ENCODE results near the gene CD96. TPM values are rescaled to one million over a fixed set of nuclear protein-coding genes. Genes with fewer than 3 reads are reported as not detected.

The CD96 gene
- total and polyA plus RNA-seq, 2 donors (not counting 1 experiment from before 2014, with no cell fraction given), result 0.10 TPM; not detected in 1

DNA sequence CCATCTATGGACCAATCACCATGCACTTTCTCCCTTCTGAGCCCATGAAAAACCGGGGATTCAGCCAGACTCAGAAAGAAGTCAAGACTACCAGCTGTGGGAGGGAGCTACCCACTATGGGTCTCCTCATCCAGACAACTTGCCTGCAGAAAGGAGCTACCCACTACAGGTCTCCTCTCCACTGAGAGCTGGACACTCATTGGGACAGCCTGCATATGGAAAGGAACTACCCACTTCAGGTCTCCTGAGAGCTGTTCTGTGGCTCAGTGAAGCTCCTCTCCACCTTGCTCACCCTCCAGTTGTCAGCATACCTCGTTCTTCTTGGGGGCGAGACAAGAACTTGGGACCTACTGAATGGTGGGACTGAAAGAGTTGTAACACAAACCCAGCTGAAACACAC lies 75.4 kb downstream of the CD96 start:
- TF ChIP-seq, protein P1, sequence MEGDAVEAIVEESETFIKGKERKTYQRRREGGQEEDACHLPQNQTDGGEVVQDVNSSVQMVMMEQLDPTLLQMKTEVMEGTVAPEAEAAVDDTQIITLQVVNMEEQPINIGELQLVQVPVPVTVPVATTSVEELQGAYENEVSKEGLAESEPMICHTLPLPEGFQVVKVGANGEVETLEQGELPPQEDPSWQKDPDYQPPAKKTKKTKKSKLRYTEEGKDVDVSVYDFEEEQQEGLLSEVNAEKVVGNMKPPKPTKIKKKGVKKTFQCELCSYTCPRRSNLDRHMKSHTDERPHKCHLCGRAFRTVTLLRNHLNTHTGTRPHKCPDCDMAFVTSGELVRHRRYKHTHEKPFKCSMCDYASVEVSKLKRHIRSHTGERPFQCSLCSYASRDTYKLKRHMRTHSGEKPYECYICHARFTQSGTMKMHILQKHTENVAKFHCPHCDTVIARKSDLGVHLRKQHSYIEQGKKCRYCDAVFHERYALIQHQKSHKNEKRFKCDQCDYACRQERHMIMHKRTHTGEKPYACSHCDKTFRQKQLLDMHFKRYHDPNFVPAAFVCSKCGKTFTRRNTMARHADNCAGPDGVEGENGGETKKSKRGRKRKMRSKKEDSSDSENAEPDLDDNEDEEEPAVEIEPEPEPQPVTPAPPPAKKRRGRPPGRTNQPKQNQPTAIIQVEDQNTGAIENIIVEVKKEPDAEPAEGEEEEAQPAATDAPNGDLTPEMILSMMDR (conservative IDR thresholded peaks at IDR 0.05 in 1 of 2, IDR thresholded peaks at IDR 0.05 in 1 of 2; ENCODE audit: low read depth in 1 of 2, low read length in 2 of 2), result no peak
- no peak for TF ChIP-seq EZH2 (IDR thresholded peaks at IDR 0.05; ENCODE audit: low read length, missing control alignments)
- DNase-seq (ENCODE audit: low read depth in 2 of 2), result no peak
- Histone ChIP-seq H3K27me3 (ENCODE audit: control insufficient read depth, insufficient read depth, low read length) (no peaks in the 10 kb centered on the region), H2AFZ (ENCODE audit: low read length) (no peak overlapping the region), H3K79me2 (ENCODE audit: control insufficient read depth, insufficient read depth, low read length) (no peaks in the 10 kb centered on the region), H3K4me2 (ENCODE audit: extremely low read depth, insufficient read depth, low read length) (no peak overlapping the region), H3K36me3 (ENCODE audit: control insufficient read depth, insufficient read depth, low read length) (no peaks in the 10 kb centered on the region), H3K4me3 (replicated peaks in 1 of 4; ENCODE audit: control extremely low read depth in 1 of 4, insufficient read depth in 1 of 4, low read depth in 3 of 4, low read length in 4 of 4) (no peak overlapping the region), H3K27ac (ENCODE audit: insufficient read depth, low read length) (no peak overlapping the region), H3K4me1 (ENCODE audit: control insufficient read depth, extremely low read depth, insufficient read depth, low read length) (no peaks in the 10 kb centered on the region), H3K9me3 (ENCODE audit: control insufficient read depth, insufficient read depth, low read depth, low read length) (no peaks in the 10 kb centered on the region), H3K9ac (ENCODE audit: insufficient read depth, low read length) (no peak overlapping the region), H4K20me1 (ENCODE audit: control insufficient read depth, extremely low read depth, insufficient read depth, low read length) (no peaks in the 10 kb centered on the region)

DNA sequence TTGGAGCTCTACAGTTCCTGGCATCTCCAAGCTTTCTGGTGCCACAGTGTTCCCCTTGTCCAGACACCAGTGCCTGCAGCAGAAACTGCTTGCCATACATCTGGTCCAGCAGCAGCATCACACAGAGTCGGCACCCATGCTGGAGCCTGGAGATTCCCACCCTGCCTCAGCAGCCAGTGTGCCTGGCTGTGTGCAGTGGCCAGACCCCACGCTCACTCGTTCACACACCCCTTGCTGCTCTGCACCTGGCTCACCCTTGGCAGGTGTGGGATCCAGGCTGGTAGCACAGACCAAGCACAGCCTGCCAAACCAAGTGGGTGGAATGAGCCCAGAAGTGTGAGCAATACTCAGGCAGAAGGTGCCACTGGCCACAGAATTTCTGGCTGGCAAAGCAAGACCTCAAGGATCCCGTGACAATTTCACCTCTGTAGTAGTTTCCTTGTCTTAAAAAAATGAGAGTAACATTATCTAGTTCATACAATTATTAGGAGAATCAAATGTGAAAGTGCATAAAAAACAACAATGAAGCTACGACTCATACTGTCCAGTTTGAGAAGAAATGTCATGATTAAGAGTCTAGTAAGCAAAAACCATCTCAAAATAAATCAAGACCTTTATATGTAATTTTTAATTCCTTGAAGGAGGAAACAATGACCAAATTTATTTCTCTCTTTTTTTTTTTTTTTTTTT lies 76.1 kb downstream of the CD96 start:
- H3K79me2 ChIP-seq (ENCODE audit: control insufficient read depth, insufficient read depth, low read length), result no peaks in the 10 kb centered on the region
- H3K4me3 ChIP-seq (replicated peaks in 1 of 4; ENCODE audit: control extremely low read depth in 1 of 4, insufficient read depth in 1 of 4, low read depth in 3 of 4, low read length in 4 of 4), result no peak overlapping the region
- H3K36me3 ChIP-seq (ENCODE audit: control insufficient read depth, insufficient read depth, low read length), result no peaks in the 10 kb centered on the region
- H3K27ac ChIP-seq (ENCODE audit: insufficient read depth, low read length), result no peak overlapping the region
- no peaks in the 10 kb centered on the region for H3K4me1 ChIP-seq (ENCODE audit: control insufficient read depth, extremely low read depth, insufficient read depth, low read length)
- no peaks in the 10 kb centered on the region for H3K27me3 ChIP-seq (ENCODE audit: control insufficient read depth, insufficient read depth, low read length)
- no peaks in the 10 kb centered on the region for H3K9me3 ChIP-seq (ENCODE audit: control insufficient read depth, insufficient read depth, low read depth, low read length)
- TF ChIP-seq, protein P1 (conservative IDR thresholded peaks at IDR 0.05 in 1 of 2, IDR thresholded peaks at IDR 0.05 in 1 of 2; ENCODE audit: low read depth in 1 of 2, low read length in 2 of 2), result no peak
- TF ChIP-seq EZH2 (IDR thresholded peaks at IDR 0.05; ENCODE audit: low read length, missing control alignments), result no peak
- DNase-seq (ENCODE audit: low read depth in 2 of 2), result no peak
- no peak overlapping the region for H3K9ac ChIP-seq (ENCODE audit: insufficient read depth, low read length)
- H3K4me2 ChIP-seq (ENCODE audit: extremely low read depth, insufficient read depth, low read length), result no peak overlapping the region
- no peaks in the 10 kb centered on the region for H4K20me1 ChIP-seq (ENCODE audit: control insufficient read depth, extremely low read depth, insufficient read depth, low read length)
- no peak overlapping the region for H2AFZ ChIP-seq (ENCODE audit: low read length)

DNA sequence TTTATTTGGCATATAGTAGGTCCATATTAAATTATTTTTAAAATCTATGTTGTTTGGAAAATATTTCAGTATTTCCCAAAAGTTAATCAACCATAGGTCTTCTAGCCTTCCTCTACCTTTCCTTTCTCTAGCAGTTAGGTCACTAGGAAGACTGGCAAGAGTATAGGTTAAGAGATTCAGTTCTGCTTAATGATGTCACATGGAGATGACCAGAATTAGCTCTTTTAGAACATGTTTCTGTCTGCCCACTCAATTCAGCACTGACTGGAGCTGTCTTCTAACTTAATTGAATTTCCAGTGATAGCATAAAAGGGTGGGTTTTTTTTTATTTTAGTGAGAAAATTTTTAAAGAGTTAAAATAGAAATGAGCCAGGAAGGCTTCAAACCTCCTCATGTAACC lies 76.9 kb downstream of the CD96 start:
- no peaks in the 10 kb centered on the region for H3K79me2 ChIP-seq (ENCODE audit: control insufficient read depth, insufficient read depth, low read length)
- H3K4me3 ChIP-seq (replicated peaks in 1 of 4; ENCODE audit: control extremely low read depth in 1 of 4, insufficient read depth in 1 of 4, low read depth in 3 of 4, low read length in 4 of 4), result no peak overlapping the region
- H3K36me3 ChIP-seq (ENCODE audit: control insufficient read depth, insufficient read depth, low read length), result no peaks in the 10 kb centered on the region

More for the DNA sequence above, 76.9 kb downstream of the CD96 start:
- Histone ChIP-seq H3K27ac (ENCODE audit: insufficient read depth, low read length) (no peak overlapping the region), H2AFZ (ENCODE audit: low read length) (no peak overlapping the region), H3K4me1 (ENCODE audit: control insufficient read depth, extremely low read depth, insufficient read depth, low read length) (no peaks in the 10 kb centered on the region), H3K27me3 (ENCODE audit: control insufficient read depth, insufficient read depth, low read length) (no peaks in the 10 kb centered on the region), H3K9ac (ENCODE audit: insufficient read depth, low read length) (no peak overlapping the region), H3K4me2 (ENCODE audit: extremely low read depth, insufficient read depth, low read length) (no peak overlapping the region), H4K20me1 (ENCODE audit: control insufficient read depth, extremely low read depth, insufficient read depth, low read length) (no peaks in the 10 kb centered on the region), H3K9me3 (ENCODE audit: control insufficient read depth, insufficient read depth, low read depth, low read length) (no peaks in the 10 kb centered on the region)
- no peak for DNase-seq (ENCODE audit: low read depth in 2 of 2)
- TF ChIP-seq, protein P1 (conservative IDR thresholded peaks at IDR 0.05 in 1 of 2, IDR thresholded peaks at IDR 0.05 in 1 of 2; ENCODE audit: low read depth in 1 of 2, low read length in 2 of 2), result no peak
- no peak for TF ChIP-seq EZH2 (IDR thresholded peaks at IDR 0.05; ENCODE audit: low read length, missing control alignments)
